ENCODE measurements around the gene FBXO21.

DNA sequence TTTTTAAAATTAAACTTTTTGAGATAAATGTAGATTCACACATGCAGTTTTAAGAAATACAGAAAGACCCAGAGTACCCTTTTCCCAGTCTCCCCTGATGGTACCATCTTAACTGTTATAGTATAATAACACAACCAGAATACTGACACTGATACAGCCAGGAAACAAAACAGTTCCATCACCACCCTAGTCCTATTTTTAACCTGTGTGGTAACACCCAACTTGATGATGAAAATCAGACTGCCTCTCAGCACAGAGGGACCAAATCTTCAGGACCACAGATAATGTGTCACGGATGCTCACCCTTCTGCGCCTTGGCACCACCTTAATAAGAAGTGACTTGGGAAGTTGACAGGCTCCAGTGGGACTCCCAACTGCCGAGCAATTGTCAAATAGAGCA is 18.1 kb downstream of the FBXO21 start:
- TF ChIP-seq, protein P1, sequence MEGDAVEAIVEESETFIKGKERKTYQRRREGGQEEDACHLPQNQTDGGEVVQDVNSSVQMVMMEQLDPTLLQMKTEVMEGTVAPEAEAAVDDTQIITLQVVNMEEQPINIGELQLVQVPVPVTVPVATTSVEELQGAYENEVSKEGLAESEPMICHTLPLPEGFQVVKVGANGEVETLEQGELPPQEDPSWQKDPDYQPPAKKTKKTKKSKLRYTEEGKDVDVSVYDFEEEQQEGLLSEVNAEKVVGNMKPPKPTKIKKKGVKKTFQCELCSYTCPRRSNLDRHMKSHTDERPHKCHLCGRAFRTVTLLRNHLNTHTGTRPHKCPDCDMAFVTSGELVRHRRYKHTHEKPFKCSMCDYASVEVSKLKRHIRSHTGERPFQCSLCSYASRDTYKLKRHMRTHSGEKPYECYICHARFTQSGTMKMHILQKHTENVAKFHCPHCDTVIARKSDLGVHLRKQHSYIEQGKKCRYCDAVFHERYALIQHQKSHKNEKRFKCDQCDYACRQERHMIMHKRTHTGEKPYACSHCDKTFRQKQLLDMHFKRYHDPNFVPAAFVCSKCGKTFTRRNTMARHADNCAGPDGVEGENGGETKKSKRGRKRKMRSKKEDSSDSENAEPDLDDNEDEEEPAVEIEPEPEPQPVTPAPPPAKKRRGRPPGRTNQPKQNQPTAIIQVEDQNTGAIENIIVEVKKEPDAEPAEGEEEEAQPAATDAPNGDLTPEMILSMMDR (IDR thresholded peaks at IDR 0.05; ENCODE audit: insufficient read depth, low read depth, low read length) = no peak
- TF ChIP-seq EZH2 (IDR thresholded peaks at IDR 0.05; ENCODE audit: insufficient read depth, low read length) = no peak

All from astrocyte (in vitro differentiated cells and primary cell).